NB4 (cell line): ENCODE measurements around the gene TMEM219.
"Not testable (repeated sequence)": the region's sequence is repeated elsewhere in the genome, so short reads cannot be mapped to it uniquely, and the experiment has no call there.

Experiments used
- DNase-seq: peaks from one replicate; pipeline ENCODE4 v3.0.0; 2010; ENCODE audit warnings: low read depth
- H3K4me3 ChIP-seq: one replicate; pipeline ENCODE4 v1.5.1; 2011; ENCODE audit warnings: mild to moderate bottlenecking, low read depth, low read length, moderate library complexity
- CTCF ChIP-seq: IDR thresholded peaks from one replicate; pipeline ENCODE4 v1.5.1; 2012; ENCODE audit warnings: low read depth, low read length
- MAX ChIP-seq: IDR thresholded peaks from 2 replicates; pipeline ENCODE4 v1.6.1; 2011; ENCODE audit warnings: low read depth, low read length
- MYC ChIP-seq: IDR thresholded peaks from 2 replicates; pipeline ENCODE4 v1.6.1; 2011; ENCODE audit warnings: low read depth, low read length
- POLR2A ChIP-seq: IDR thresholded peaks from 2 replicates; pipeline ENCODE4 v1.6.1; 2011; ENCODE audit warnings: mild to moderate bottlenecking; ENCODE audit not compliant: insufficient read length; ENCODE audit errors: extremely low read depth

TMEM219 gene

GRCh38 chr16:29950806-29951461 lies 10.9 kb upstream of the TMEM219 start:
- TF ChIP-seq MAX: no peak
- no peak for TF ChIP-seq POLR2A
- no peak for TF ChIP-seq MYC
- TF ChIP-seq CTCF: no peak
- no peak for DNase-seq
- H3K4me3 ChIP-seq: no peak overlapping the region

GRCh38 chr16:29951625-29952365 lies 10.1 kb upstream of the TMEM219 start:
- no peak for DNase-seq
- TF ChIP-seq MYC: no peak
- no peak for TF ChIP-seq CTCF
- no peak for TF ChIP-seq POLR2A
- no peak for TF ChIP-seq MAX
- H3K4me3 ChIP-seq: no peak overlapping the region

- no peak overlapping the region for H3K4me3 ChIP-seq
- TF ChIP-seq POLR2A: no peak
- no peak for TF ChIP-seq CTCF
- no peak for TF ChIP-seq MAX
- TF ChIP-seq MYC: no peak
- DNase-seq: no peak
Observed at GRCh38 chr16:29958756-29959155, 3.1 kb upstream of the TMEM219 start.

- H3K4me3 ChIP-seq: no peak overlapping the region
- DNase-seq: no peak
- TF ChIP-seq POLR2A: no peak
- no peak for TF ChIP-seq MAX
- TF ChIP-seq MYC: no peak
Observed at GRCh38 chr16:29959293-29959692, 2.6 kb upstream of the TMEM219 start.

- not testable (repeated sequence) for H3K4me3 ChIP-seq, DNase-seq
Observed at GRCh38 chr16:29959821-29960220, 2.1 kb upstream of the TMEM219 start.

- DNase-seq: no peak
- peak overlapping the region; percentile 73 for H3K4me3 ChIP-seq
Observed at GRCh38 chr16:29961127-29961478, 776 bp upstream of the TMEM219 start.

More at GRCh38 chr16:29961127-29961478, 776 bp upstream of the TMEM219 start:
- TF ChIP-seq CTCF (no peak), MAX (no peak), POLR2A (no peak), MYC (no peak)
